Sigmoid colon (tissue), 7 donors: ENCODE measurements around the gene NKX1-2. TPM values are rescaled to one million over a fixed set of nuclear protein-coding genes. Genes with fewer than 3 reads are reported as not detected.

ENCODE experiments used
- DNase-seq: peaks from one replicate; pipeline ENCODE4 v3.0.0-alpha.2; 2019
- H3K27ac ChIP-seq, 4 donors: fragments of 200-600 bp; sonication (generic); one replicate each; pipeline ENCODE4 v1.5.1; 2016 to 2019; ENCODE audit warnings: mild to moderate bottlenecking in 1 of 4
- H3K27me3 ChIP-seq, 3 donors: fragments of 200-600 bp; sonication (generic); one replicate each; pipeline ENCODE4 v1.5.1; 2019; ENCODE audit warnings: mild to moderate bottlenecking in 1 of 3
- H3K36me3 ChIP-seq, 4 donors: fragments of 200-600 bp; sonication (generic); one replicate each; pipeline ENCODE4 v1.5.1; 2016 to 2019
- H3K4me1 ChIP-seq, 4 donors: fragments of 200-600 bp; sonication (generic); one replicate each; pipeline ENCODE4 v1.5.1; 2017 to 2019
- H3K4me3 ChIP-seq, 4 donors: fragments of 200-600 bp; sonication (generic); one replicate each; pipeline ENCODE4 v1.5.1; 2017 to 2019; ENCODE audit warnings: mild to moderate bottlenecking in 2 of 4, moderate library complexity in 1 of 4
- H3K9me3 ChIP-seq, 4 donors: fragments of 200-600 bp in 3 of 4; sonication (generic) in 3 of 4; one replicate each; pipeline versions ENCODE4 v1.5.1 to v1.6.1; 2013 to 2019
- EP300 ChIP-seq, 4 donors: sonication (generic); formaldehyde crosslinking; IDR thresholded peaks; one replicate each; pipeline ENCODE4 v1.6.1; 2017; ENCODE audit warnings: antibody characterized with exemption in 4 of 4
- POLR2A ChIP-seq, 2 donors: fragments of 450-650 bp; IDR thresholded peaks; one replicate each; pipeline ENCODE4 v1.6.1; 2016; ENCODE audit warnings: antibody characterized with exemption in 2 of 2, mild to moderate bottlenecking in 2 of 2, moderate library complexity in 2 of 2
- POLR2AphosphoS5 ChIP-seq, 4 donors: sonication (generic); formaldehyde crosslinking; IDR thresholded peaks; one replicate each; pipeline ENCODE4 v1.6.1; 2017; ENCODE audit warnings: antibody characterized with exemption in 4 of 4
- WGBS, 2 donors: extraction: QIAGEN DNeasy Blood & Tissue Kit; methylation state at CpG; one replicate each; pipeline ENCODE4 v1.1.7; 2013; 5-methylcytosine and 5-hydroxymethylcytosine counted together
- intact Hi-C: fragments of 100-400 bp; cut with DNase I; formaldehyde crosslinking; loops from one replicate; pipeline ENCODE4 v1.15.1; 2023
- polyA plus RNA-seq, 3 donors: library from polyadenylated mRNA; stranded (reverse); fragments of 200-250 nt; gene quantifications; one replicate each; pipeline ENCODE4 v1.2.3, GENCODE V29; 2013
- total RNA-seq, 4 donors: library from RNA; depleted of rRNA; stranded (reverse); fragments of >200 nt; gene quantifications; one replicate each; pipeline ENCODE4 v1.1.0, GENCODE V29; 2016
- TF ChIP-seq, protein P1 (sequence below), 4 experiments: fragments of 450-650 bp in 3 of 4; fragments of 200-600 bp in 1 of 4; IDR thresholded peaks; one replicate each; pipeline ENCODE4 v1.5.1; 2016 to 2019; ENCODE audit warnings: antibody characterized with exemption in 4 of 4, mild to moderate bottlenecking in 3 of 4, moderate library complexity in 2 of 4
- donor health status: healthy with polysubstance abuse.
- donor health status: Bipolar disorder and iron deficiency.
- donor health status: healthy.

NKX1-2 gene
- total and polyA plus RNA-seq, 7 donors, result not detected

GRCh38 chr10:124458473-124458872 is 8.6 kb upstream of the NKX1-2 start:
- no peak overlapping the region for H3K4me3 ChIP-seq
- H3K27me3 ChIP-seq, result peaks cover 0 to 16% (median 5%) of the 10 kb centered on the region in 3 donors
- intact Hi-C loops, result no loop called here
- H3K9me3 ChIP-seq, result no peaks in the 10 kb centered on the region
- no peaks in the 10 kb centered on the region for H3K36me3 ChIP-seq
- WGBS, 2 donors, result 90 to 92% methylated on average over 4 of the region's 4 CpGs
- DNase-seq, result no peak
- TF ChIP-seq POLR2A (IDR thresholded peaks at IDR 0.05), result no peak
- TF ChIP-seq, protein P1, sequence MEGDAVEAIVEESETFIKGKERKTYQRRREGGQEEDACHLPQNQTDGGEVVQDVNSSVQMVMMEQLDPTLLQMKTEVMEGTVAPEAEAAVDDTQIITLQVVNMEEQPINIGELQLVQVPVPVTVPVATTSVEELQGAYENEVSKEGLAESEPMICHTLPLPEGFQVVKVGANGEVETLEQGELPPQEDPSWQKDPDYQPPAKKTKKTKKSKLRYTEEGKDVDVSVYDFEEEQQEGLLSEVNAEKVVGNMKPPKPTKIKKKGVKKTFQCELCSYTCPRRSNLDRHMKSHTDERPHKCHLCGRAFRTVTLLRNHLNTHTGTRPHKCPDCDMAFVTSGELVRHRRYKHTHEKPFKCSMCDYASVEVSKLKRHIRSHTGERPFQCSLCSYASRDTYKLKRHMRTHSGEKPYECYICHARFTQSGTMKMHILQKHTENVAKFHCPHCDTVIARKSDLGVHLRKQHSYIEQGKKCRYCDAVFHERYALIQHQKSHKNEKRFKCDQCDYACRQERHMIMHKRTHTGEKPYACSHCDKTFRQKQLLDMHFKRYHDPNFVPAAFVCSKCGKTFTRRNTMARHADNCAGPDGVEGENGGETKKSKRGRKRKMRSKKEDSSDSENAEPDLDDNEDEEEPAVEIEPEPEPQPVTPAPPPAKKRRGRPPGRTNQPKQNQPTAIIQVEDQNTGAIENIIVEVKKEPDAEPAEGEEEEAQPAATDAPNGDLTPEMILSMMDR (IDR thresholded peaks at IDR 0.05), result no peak
- no peak for TF ChIP-seq EP300 (IDR thresholded peaks at IDR 0.05)
- peaks cover 0 to 10% (median 5%) of the 10 kb centered on the region in 4 donors for H3K4me1 ChIP-seq
- no peak overlapping the region for H3K27ac ChIP-seq

DNA sequence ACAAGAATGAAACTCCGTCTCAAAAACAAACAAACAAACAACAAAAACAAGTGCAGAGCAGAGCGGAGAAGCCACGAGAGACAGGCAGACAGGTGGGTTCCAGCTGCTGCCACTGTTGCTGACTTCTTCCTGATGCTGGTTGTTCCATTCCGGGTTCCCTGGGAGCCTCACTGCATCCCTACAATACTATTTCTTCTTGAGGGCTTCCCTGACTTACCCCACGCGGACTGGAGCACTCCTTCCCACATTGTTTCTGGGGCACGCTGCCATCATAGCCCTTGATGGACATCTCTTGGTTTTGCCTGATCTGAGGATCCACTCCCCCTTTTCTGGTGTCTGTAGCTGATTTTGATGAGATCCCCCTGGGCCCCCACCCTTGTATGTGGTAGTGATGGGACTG is 5.6 kb upstream of the NKX1-2 start:
- no peaks in the 10 kb centered on the region for H3K36me3 ChIP-seq
- no peak overlapping the region for H3K27ac ChIP-seq
- intact Hi-C loops, result no loop called here
- DNase-seq, result no peak
- H3K27me3 ChIP-seq, result peaks cover 7 to 45% (median 25%) of the 10 kb centered on the region in 3 donors
- TF ChIP-seq POLR2AphosphoS5 (IDR thresholded peaks at IDR 0.05) (no peak), EP300 (IDR thresholded peaks at IDR 0.05) (no peak), POLR2A (IDR thresholded peaks at IDR 0.05) (no peak)
- TF ChIP-seq, protein P1 (IDR thresholded peaks at IDR 0.05), result no peak
- 68 to 76% methylated on average over 7 of the region's 7 CpGs for WGBS, 2 donors
- H3K9me3 ChIP-seq, result no peaks in the 10 kb centered on the region
- no peaks in the 10 kb centered on the region for H3K4me1 ChIP-seq
- H3K4me3 ChIP-seq, result no peak overlapping the region

DNA sequence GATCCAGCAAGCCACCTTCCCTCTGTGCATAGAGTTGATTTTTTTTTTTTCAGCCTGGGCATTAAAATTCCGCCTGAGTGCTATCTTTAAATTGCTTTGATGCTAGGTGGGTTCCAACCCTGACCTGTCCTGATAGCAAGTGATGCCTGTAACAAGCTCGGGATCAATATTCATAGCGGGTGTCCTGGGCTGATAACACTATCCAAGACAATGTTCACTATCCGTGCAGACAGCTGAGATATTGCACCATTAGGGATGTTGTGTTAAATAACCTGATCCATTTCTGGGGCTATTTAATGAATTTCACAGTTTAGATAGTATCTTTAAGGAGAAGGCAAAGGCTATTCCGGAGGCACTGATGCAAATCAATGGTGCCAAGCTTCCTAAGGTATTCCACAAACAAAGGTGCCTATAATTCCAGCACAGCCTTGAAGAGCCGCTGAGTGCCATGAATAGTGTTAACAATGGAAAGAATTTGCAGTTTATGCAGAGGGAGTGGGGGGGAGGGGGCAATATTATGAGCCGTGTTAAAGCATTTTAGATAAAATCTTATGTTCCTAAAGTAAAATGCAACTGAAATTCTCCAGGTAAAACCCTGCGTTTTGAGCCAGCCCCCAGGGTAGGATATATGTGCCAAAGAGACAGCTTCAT is 4.2 kb upstream of the NKX1-2 start:
- Histone ChIP-seq H3K27ac (no peak overlapping the region), H3K4me3 (no peak overlapping the region), H3K27me3 (peaks cover 17 to 59% (median 39%) of the 10 kb centered on the region in 3 donors), H3K4me1 (peaks cover 0 to 14% (median 13%) of the 10 kb centered on the region in 4 donors), H3K36me3 (no peaks in the 10 kb centered on the region), H3K9me3 (no peaks in the 10 kb centered on the region)
- DNase-seq, result no peak
- 26 to 39% methylated on average over 8 of the region's 8 CpGs for WGBS, 2 donors
- no peak for TF ChIP-seq POLR2A (IDR thresholded peaks at IDR 0.05)
- TF ChIP-seq POLR2AphosphoS5 (IDR thresholded peaks at IDR 0.05), result no peak
- no peak for TF ChIP-seq EP300 (IDR thresholded peaks at IDR 0.05)
- TF ChIP-seq, protein P1 (IDR thresholded peaks at IDR 0.05), result no peak
- intact Hi-C loops, result no loop called here

DNA sequence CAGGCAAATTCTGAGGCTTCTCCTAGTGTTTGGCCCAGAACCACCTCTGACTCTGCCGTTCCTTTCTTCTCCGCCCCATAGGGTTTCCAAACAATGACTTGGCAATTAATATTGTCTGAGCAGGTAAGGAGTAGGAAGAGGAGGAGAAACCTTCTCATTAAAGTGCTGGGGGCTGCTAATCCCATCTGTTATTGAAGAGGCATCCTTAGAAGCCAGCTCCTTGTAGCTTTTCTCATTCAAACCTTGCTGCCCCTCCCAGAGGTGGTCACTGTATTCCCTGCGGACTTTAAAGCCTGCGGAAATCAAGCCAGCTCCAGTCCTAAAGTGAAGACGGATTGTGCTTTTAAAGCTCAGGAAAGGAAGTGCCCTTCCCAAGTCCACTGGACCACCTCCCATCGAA is 1.4 kb upstream of the NKX1-2 start:
- Histone ChIP-seq H3K36me3 (no peaks in the 10 kb centered on the region), H3K4me3 (no peak overlapping the region), H3K9me3 (no peaks in the 10 kb centered on the region), H3K4me1 (peaks cover 0 to 36% (median 34%) of the 10 kb centered on the region in 4 donors), H3K27ac (no peak overlapping the region), H3K27me3 (peaks cover 44 to 87% (median 67%) of the 10 kb centered on the region in 3 donors)
- WGBS, 2 donors, result 24 to 48% methylated on average over 6 of the region's 6 CpGs
- intact Hi-C loops, result no loop called here
- TF ChIP-seq POLR2AphosphoS5 (IDR thresholded peaks at IDR 0.05), result no peak
- no peak for TF ChIP-seq POLR2A (IDR thresholded peaks at IDR 0.05)
- no peak for TF ChIP-seq EP300 (IDR thresholded peaks at IDR 0.05)
- TF ChIP-seq, protein P1 (IDR thresholded peaks at IDR 0.05), result no peak
- DNase-seq, result no peak

- WGBS, 2 donors, result 14 to 20% methylated on average over 5 of the region's 5 CpGs
- Histone ChIP-seq H3K4me3 (no peak overlapping the region), H3K36me3 (no peaks in the 10 kb centered on the region), H3K27me3 (peaks cover 48 to 92% (median 69%) of the 10 kb centered on the region in 3 donors), H3K4me1 (peaks cover 0 to 36% (median 34%) of the 10 kb centered on the region in 4 donors), H3K27ac (no peak overlapping the region), H3K9me3 (no peaks in the 10 kb centered on the region)
- no peak for TF ChIP-seq POLR2A (IDR thresholded peaks at IDR 0.05)
- TF ChIP-seq, protein P1 (IDR thresholded peaks at IDR 0.05), result no peak
- TF ChIP-seq EP300 (IDR thresholded peaks at IDR 0.05), result no peak
- TF ChIP-seq POLR2AphosphoS5 (IDR thresholded peaks at IDR 0.05), result no peak
- intact Hi-C loops, result no loop called here
- DNase-seq, result no peak
Observed at GRCh38 chr10:124450783-124451057, 885 bp upstream of the NKX1-2 start.
